HG03439 (cell line): Measurements from ENCODE around the gene DCTN5.

Experiments used
- ATAC-seq: cut with Tn5 transposase; IDR thresholded peaks from one replicate; pipeline ENCODE4 v1.9.1; 2021; ENCODE audit warnings: mild to moderate bottlenecking, moderate library complexity; ENCODE audit not compliant: unreplicated experiment

Gene DCTN5

GRCh38 chr16:23651943-23652468 lies 10.7 kb downstream of the DCTN5 start:
- ATAC-seq, result no peak

GRCh38 chr16:23663918-23664317 lies 22.7 kb downstream of the DCTN5 start:
- ATAC-seq, result no peak

GRCh38 chr16:23666571-23667354 lies 25.5 kb downstream of the DCTN5 start:
- no peak for ATAC-seq

- no peak for ATAC-seq
These were observed 26.0 kb downstream of the DCTN5 start for GRCh38 chr16:23667355-23667659.

GRCh38 chr16:23668225-23668624 lies 27.0 kb downstream of the DCTN5 start:
- no peak for ATAC-seq

GRCh38 chr16:23668873-23669272 lies 27.6 kb downstream of the DCTN5 start:
- no peak for ATAC-seq

- peak; percentile 75 for ATAC-seq
These were observed 29.0 kb downstream of the DCTN5 start for GRCh38 chr16:23670137-23670776.

- ATAC-seq, result no peak
These were observed 32.8 kb downstream of the DCTN5 start for GRCh38 chr16:23673971-23674614.

- no peak for ATAC-seq
These were observed 35.7 kb downstream of the DCTN5 start for GRCh38 chr16:23676924-23677480.

- no peak for ATAC-seq
These were observed 37.4 kb downstream of the DCTN5 start, which contains the start of gene PLK1 for GRCh38 chr16:23678430-23679273. Gene PLK1, plus strand, starts transcription at chr16:23678889. Its CDS starts 44 bp downstream, at chr16:23678933.

GRCh38 chr16:23679274-23679985 lies 38.2 kb downstream of the DCTN5 start:
- ATAC-seq, result no peak

- no peak for ATAC-seq
These were observed 38.7 kb downstream of the DCTN5 start for GRCh38 chr16:23679986-23680336.

GRCh38 chr16:23682181-23682580 lies 40.9 kb downstream of the DCTN5 start:
- ATAC-seq, result no peak

- no peak for ATAC-seq
These were observed 42.2 kb downstream of the DCTN5 start for GRCh38 chr16:23683487-23683886.

GRCh38 chr16:23687034-23687808 lies 46.0 kb downstream of the DCTN5 start:
- ATAC-seq, result no peak

- no peak for ATAC-seq
These were observed 48.3 kb downstream of the DCTN5 start for GRCh38 chr16:23689442-23690187.

- ATAC-seq, result no peak
These were observed 49.7 kb downstream of the DCTN5 start for GRCh38 chr16:23690771-23691482.
